ENCODE measurements around the gene AANAT. TPM values are rescaled to one million over a fixed set of nuclear protein-coding genes. Genes with fewer than 3 reads are reported as not detected.
"Not testable (repeated sequence)": the region's sequence is repeated elsewhere in the genome, so short reads cannot be mapped to it uniquely, and the experiment has no call there.

Gene AANAT
- total and polyA plus RNA-seq, 2 donors, result 0.14 TPM; not detected in 1

DNA sequence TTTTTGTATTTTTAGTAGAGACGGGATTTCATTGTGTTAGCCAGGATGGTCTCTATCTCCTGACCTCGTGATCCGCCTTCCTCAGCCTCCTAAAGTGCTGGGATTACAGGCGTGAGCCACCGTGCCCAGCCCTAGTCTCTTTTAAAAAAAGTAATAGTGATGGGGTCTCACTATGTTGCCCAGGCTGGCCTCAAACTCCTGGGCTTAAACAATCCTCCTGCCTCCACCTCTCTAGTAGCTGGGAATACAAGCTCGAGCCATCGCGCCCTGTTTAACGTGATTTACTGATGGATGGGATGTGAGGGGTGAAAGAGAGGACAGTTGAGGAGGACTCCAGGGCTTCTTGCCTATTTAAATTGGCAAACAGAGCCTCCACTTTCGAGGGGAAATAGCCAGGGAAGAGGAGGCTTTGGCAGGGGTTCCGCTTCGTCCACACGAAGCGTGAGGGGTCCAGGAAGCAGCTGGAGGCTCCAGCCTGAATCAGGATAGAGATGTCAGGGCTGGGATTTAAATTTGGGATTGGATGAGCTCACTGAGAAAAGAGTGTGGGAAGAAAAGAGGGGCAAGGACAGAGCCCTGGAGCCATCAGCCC, 41.2 kb downstream of the AANAT start:
- H3K4me3 ChIP-seq (ENCODE audit: low read length in 2 of 2); H3K27ac ChIP-seq (ENCODE audit: low read depth in 1 of 2, low read length in 1 of 2); DNase-seq (ENCODE audit: low read depth in 6 of 9, low spot score in 9 of 9); H3K4me1 ChIP-seq (ENCODE audit: control insufficient read depth in 2 of 2, insufficient read depth in 2 of 2, low read length in 2 of 2); H3K9me3 ChIP-seq (ENCODE audit: control insufficient read depth in 2 of 2, insufficient read depth in 1 of 2, low read length in 1 of 2); H3K36me3 ChIP-seq (ENCODE audit: control insufficient read depth in 2 of 2, insufficient read depth in 2 of 2, low read length in 1 of 2): not testable (repeated sequence)
- H3K27me3 ChIP-seq (ENCODE audit: control insufficient read depth in 2 of 2, insufficient read depth in 1 of 2, low read length in 1 of 2), result peaks cover 0 to 20% of the 10 kb centered on the region in 2 donors
- 89% methylated on average over 14 of the region's 14 CpGs for WGBS

DNA sequence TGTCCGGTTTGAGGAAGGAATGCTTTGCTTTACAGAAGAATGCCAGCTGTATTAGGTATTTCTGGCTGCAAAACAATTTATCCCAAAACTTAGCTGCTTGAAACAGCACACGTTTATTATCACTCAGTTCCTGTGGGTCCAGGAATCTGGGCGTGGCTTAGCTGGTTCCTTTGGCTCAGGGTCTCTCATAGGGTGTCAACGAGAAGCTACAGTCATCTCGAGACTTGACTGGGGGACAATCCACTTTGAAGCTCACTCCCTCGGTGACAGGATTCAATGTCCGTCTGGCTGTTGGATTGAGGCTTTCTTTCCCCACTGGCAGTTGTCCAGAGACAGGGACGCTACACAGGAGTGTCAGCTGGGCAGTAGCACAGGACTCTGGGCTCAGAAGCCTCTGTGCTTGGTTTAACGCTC, 43.4 kb downstream of the AANAT start:
- no peaks in the 10 kb centered on the region for H3K36me3 ChIP-seq (ENCODE audit: control insufficient read depth in 2 of 2, insufficient read depth in 2 of 2, low read length in 1 of 2)
- no peak for DNase-seq (ENCODE audit: low read depth in 6 of 9, low spot score in 9 of 9)
- 71% methylated on average over 9 of the region's 9 CpGs for WGBS
- no peak overlapping the region for H3K27ac ChIP-seq (ENCODE audit: low read depth in 1 of 2, low read length in 1 of 2)
- no peaks in the 10 kb centered on the region for H3K9me3 ChIP-seq (ENCODE audit: control insufficient read depth in 2 of 2, insufficient read depth in 1 of 2, low read length in 1 of 2)
- peaks cover 4 to 13% of the 10 kb centered on the region in 2 donors for H3K4me1 ChIP-seq (ENCODE audit: control insufficient read depth in 2 of 2, insufficient read depth in 2 of 2, low read length in 2 of 2)
- peaks cover 0 to 20% of the 10 kb centered on the region in 2 donors for H3K27me3 ChIP-seq (ENCODE audit: control insufficient read depth in 2 of 2, insufficient read depth in 1 of 2, low read length in 1 of 2)
- no peak overlapping the region for H3K4me3 ChIP-seq (ENCODE audit: low read length in 2 of 2)

DNA sequence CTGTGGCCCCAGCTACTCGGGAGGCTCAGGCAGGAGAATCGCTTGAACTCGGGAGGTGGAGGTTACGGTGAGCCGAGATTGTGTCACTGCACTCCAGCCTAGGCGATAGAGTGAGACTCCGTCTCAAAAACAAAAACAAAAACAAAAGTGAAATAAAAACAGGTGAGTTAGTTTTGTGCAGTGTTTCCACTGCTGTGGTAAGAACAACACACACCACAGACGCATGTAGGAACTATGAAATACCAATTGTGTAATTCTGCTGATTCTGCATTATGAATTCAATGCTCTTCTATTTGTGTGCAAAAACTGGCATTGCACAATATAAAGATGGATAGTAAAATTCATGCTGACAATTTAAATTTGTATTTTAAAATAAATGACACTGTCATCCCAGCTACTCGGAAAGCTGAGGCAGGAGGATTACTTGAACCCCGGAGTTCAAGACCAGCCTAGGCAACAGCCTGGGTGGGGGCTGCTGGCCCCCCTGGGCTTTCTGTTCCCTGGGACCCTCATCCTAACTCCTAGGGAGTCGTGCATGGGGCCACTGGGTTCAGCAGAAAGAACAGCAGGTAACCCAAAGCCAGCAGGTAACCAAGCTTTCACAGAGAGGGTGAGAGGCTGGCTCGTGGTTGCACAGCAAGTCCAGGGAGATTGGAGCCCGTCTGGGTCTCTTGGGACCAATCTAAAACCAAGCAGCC, 44.4 kb downstream of the AANAT start:
- peaks cover 4 to 12% of the 10 kb centered on the region in 2 donors for H3K4me1 ChIP-seq (ENCODE audit: control insufficient read depth in 2 of 2, insufficient read depth in 2 of 2, low read length in 2 of 2)
- no peak overlapping the region for H3K4me3 ChIP-seq (ENCODE audit: low read length in 2 of 2)
- H3K27me3 ChIP-seq (ENCODE audit: control insufficient read depth in 2 of 2, insufficient read depth in 1 of 2, low read length in 1 of 2), result peaks cover 0 to 16% of the 10 kb centered on the region in 2 donors
- DNase-seq (ENCODE audit: low read depth in 6 of 9, low spot score in 9 of 9), result no peak
- H3K27ac ChIP-seq (ENCODE audit: low read depth in 1 of 2, low read length in 1 of 2), result no peak overlapping the region
- H3K9me3 ChIP-seq (ENCODE audit: control insufficient read depth in 2 of 2, insufficient read depth in 1 of 2, low read length in 1 of 2), result no peaks in the 10 kb centered on the region
- 93% methylated on average over 13 of the region's 13 CpGs for WGBS
- no peaks in the 10 kb centered on the region for H3K36me3 ChIP-seq (ENCODE audit: control insufficient read depth in 2 of 2, insufficient read depth in 2 of 2, low read length in 1 of 2)

DNA sequence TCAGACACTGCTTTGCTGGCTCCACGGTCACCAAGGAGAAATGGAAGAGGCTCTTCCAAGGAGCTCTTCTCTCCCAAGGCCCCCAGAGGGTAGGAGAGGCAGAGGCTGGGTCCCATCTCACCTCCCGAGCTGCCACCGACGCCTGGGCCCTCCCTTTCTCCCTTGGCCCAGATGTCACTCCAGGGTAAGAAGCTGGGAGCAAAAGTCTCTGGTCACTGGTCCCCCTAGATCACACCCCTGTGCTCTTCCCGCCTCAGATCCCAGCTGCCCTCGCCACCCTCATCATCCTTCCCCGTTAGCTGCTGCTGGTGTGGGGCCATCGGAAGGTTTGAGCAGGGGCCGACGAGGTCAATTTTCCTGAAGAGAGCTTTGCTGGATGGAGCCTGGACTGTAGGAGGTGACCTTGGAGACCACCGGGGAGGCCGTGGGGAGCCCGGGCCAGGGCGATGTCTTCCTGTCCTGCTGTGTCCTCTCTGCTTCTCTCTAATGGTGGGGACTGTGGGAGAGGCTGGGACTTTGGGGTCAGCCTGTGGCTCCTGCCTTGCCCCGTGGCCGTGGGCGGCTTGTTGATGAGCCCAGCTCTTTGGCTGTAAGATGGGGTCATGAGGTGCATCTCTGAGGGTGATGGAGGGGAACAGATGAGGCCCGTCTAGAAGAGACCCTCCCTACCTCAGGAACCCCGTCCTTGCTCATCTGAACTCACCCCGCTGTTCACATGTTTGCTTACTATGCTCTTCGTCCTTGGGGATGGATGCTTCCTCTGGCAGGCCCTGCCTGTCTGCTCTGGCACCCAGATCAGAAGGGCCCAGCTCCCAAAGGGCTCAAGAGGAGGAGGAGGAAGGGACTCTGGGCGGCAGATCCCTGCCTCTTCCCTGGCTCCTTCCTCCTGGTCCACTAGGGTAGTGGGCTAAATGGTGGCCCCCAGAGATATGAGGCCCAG, 45.2 kb downstream of the AANAT start:
- no peak overlapping the region for H3K4me3 ChIP-seq (ENCODE audit: low read length in 2 of 2)
- no peaks in the 10 kb centered on the region for H3K36me3 ChIP-seq (ENCODE audit: control insufficient read depth in 2 of 2, insufficient read depth in 2 of 2, low read length in 1 of 2)
- WGBS, result 93% methylated on average over 22 of the region's 22 CpGs
- no peaks in the 10 kb centered on the region for H3K9me3 ChIP-seq (ENCODE audit: control insufficient read depth in 2 of 2, insufficient read depth in 1 of 2, low read length in 1 of 2)
- no peak overlapping the region for H3K27ac ChIP-seq (ENCODE audit: low read depth in 1 of 2, low read length in 1 of 2)
- no peak for DNase-seq (ENCODE audit: low read depth in 6 of 9, low spot score in 9 of 9)
- H3K4me1 ChIP-seq (ENCODE audit: control insufficient read depth in 2 of 2, insufficient read depth in 2 of 2, low read length in 2 of 2), result peaks cover 4 to 12% of the 10 kb centered on the region in 2 donors
- H3K27me3 ChIP-seq (ENCODE audit: control insufficient read depth in 2 of 2, insufficient read depth in 1 of 2, low read length in 1 of 2), result peaks cover 0 to 12% of the 10 kb centered on the region in 2 donors

DNA sequence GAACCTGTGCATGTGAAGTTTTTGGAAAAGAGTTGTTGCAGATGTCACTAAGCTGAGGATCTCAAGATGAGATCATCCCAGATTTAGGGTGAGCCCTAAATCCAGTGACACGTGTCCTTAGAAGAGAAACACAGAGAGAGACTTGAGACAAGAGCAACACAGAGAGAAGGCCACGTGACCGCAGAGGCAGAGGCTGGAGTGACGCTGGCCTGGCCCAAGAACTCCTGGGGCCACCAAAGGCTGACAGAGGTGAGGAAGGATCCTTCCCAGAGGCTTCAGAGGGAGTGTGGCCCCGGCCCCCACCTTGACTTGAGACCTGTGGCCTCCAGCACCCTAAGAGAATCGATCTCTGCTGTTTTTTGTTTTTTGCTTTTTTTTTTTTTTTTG, 45.9 kb downstream of the AANAT start:
- 76% methylated on average over 6 of the region's 6 CpGs for WGBS
- Histone ChIP-seq H3K27me3 (ENCODE audit: control insufficient read depth in 2 of 2, insufficient read depth in 1 of 2, low read length in 1 of 2) (peaks cover 0 to 8% of the 10 kb centered on the region in 2 donors), H3K36me3 (ENCODE audit: control insufficient read depth in 2 of 2, insufficient read depth in 2 of 2, low read length in 1 of 2) (no peaks in the 10 kb centered on the region), H3K4me3 (ENCODE audit: low read length in 2 of 2) (no peak overlapping the region), H3K4me1 (ENCODE audit: control insufficient read depth in 2 of 2, insufficient read depth in 2 of 2, low read length in 2 of 2) (peaks cover 4 to 12% of the 10 kb centered on the region in 2 donors), H3K27ac (ENCODE audit: low read depth in 1 of 2, low read length in 1 of 2) (no peak overlapping the region), H3K9me3 (ENCODE audit: control insufficient read depth in 2 of 2, insufficient read depth in 1 of 2, low read length in 1 of 2) (no peaks in the 10 kb centered on the region)
- DNase-seq (ENCODE audit: low read depth in 6 of 9, low spot score in 9 of 9), result no peak

DNA sequence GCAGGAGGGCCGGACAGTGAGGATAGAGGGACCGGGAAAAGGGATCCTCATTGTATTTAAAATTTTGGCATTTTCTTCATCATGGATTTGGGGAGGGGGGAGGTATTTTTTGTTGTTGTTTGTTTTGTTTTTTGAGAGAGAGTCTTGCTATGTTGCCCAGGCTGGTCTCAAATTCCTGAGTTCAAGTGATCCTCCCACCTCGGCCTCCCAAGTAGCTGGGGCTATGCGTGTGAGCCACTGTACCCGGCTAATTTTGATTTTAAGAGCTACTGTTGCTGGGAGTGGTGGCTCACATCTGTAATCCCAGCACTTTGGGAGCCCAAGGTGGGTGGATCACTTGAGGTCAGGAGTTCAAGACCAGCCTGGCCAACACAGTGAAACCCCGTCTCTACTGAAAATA, 47.0 kb downstream of the AANAT start:
- DNase-seq (ENCODE audit: low read depth in 6 of 9, low spot score in 9 of 9); H3K4me3 ChIP-seq (ENCODE audit: low read length in 2 of 2); H3K27me3 ChIP-seq (ENCODE audit: control insufficient read depth in 2 of 2, insufficient read depth in 1 of 2, low read length in 1 of 2); H3K36me3 ChIP-seq (ENCODE audit: control insufficient read depth in 2 of 2, insufficient read depth in 2 of 2, low read length in 1 of 2); H3K27ac ChIP-seq (ENCODE audit: low read depth in 1 of 2, low read length in 1 of 2); H3K9me3 ChIP-seq (ENCODE audit: control insufficient read depth in 2 of 2, insufficient read depth in 1 of 2, low read length in 1 of 2): not testable (repeated sequence)
- H3K4me1 ChIP-seq (ENCODE audit: control insufficient read depth in 2 of 2, insufficient read depth in 2 of 2, low read length in 2 of 2), result peaks cover 4 to 12% of the 10 kb centered on the region in 2 donors
- 98% methylated on average over 6 of the region's 6 CpGs for WGBS

DNA sequence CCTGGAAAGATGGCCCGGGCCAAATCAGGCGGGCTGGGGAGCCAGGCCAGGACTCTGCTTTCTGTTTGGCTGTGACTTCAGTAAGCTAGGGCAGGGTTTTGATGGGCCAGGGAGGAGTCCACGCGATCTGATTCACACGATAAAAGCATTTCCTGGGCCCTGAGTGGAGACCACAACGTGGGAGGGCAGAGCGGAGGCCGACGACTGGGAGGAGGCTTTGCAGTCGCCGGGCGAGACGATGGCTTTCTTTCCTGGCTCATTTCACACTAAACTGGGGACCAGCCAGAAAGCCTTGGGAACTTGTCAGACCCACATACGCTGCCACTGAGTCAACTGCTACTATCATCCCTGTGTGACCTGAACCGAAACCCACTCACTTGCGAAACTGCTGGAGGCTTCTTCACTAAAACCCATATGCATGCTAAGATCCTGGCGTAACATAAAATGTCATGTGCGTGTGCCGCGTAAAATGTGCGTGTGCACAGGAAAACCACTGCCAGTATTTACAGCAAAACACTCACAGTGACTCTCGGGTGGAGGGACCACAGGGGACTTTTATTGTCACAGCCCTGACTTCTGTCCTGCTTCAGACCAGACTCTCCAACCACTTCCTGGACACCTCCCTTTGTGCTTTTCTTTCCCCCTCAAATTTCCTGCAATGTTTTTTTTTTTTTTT, 48.0 kb downstream of the AANAT start:
- Histone ChIP-seq H3K4me3 (ENCODE audit: low read length in 2 of 2) (no peak overlapping the region), H3K27me3 (ENCODE audit: control insufficient read depth in 2 of 2, insufficient read depth in 1 of 2, low read length in 1 of 2) (peaks cover 0 to 6% of the 10 kb centered on the region in 2 donors), H3K4me1 (ENCODE audit: control insufficient read depth in 2 of 2, insufficient read depth in 2 of 2, low read length in 2 of 2) (peaks cover 4 to 12% of the 10 kb centered on the region in 2 donors), H3K27ac (ENCODE audit: low read depth in 1 of 2, low read length in 1 of 2) (peak overlapping the region; percentile 27 to 73), H3K36me3 (ENCODE audit: control insufficient read depth in 2 of 2, insufficient read depth in 2 of 2, low read length in 1 of 2) (no peaks in the 10 kb centered on the region), H3K9me3 (ENCODE audit: control insufficient read depth in 2 of 2, insufficient read depth in 1 of 2, low read length in 1 of 2) (no peaks in the 10 kb centered on the region)
- 16% methylated on average over 22 of the region's 22 CpGs for WGBS
- peak in 3 of 9 donors; percentile 44 to 80 (median 56) for DNase-seq (ENCODE audit: low read depth in 6 of 9, low spot score in 9 of 9)

DNA sequence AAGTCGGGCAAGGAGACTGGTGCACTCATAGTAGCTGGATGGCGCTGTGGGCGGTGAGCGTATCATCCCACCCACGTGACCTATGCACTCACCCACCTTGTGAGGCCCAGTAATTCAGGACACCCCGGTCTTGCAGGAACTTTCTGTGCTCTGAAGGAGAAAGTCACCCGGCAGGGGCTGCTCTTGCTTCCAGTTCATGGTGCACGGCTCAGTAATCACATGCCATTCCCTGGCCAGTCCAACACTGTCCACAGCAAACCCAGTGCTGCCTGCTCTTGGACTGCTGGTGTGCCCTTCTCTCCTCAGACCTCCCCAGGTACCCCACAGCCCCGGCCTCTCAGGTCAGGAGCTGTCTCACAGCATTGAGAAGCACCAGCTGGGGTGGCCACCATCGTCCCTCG, 50.2 kb downstream of the AANAT start:
- H3K9me3 ChIP-seq (ENCODE audit: control insufficient read depth in 2 of 2, insufficient read depth in 1 of 2, low read length in 1 of 2), result no peaks in the 10 kb centered on the region
- DNase-seq (ENCODE audit: low read depth in 6 of 9, low spot score in 9 of 9), result no peak
- H3K36me3 ChIP-seq (ENCODE audit: control insufficient read depth in 2 of 2, insufficient read depth in 2 of 2, low read length in 1 of 2), result no peaks in the 10 kb centered on the region
- no peak overlapping the region for H3K4me3 ChIP-seq (ENCODE audit: low read length in 2 of 2)
- H3K27me3 ChIP-seq (ENCODE audit: control insufficient read depth in 2 of 2, insufficient read depth in 1 of 2, low read length in 1 of 2), result peaks cover 0 to 4% of the 10 kb centered on the region in 2 donors
- H3K4me1 ChIP-seq (ENCODE audit: control insufficient read depth in 2 of 2, insufficient read depth in 2 of 2, low read length in 2 of 2), result peaks cover 4 to 13% of the 10 kb centered on the region in 2 donors
- no peak overlapping the region for H3K27ac ChIP-seq (ENCODE audit: low read depth in 1 of 2, low read length in 1 of 2)
- 98% methylated on average over 11 of the region's 11 CpGs for WGBS
